ENCODE data around the gene SWAP70. TPM values are rescaled to one million over a fixed set of nuclear protein-coding genes. Genes with fewer than 3 reads are reported as not detected.
A peak's percentile ranks its signal among the peaks of the same experiment; 100 is the strongest.

SWAP70 gene
- total and polyA plus RNA-seq, 2 of the 13 experiments (the other 11 are each of a cell fraction or from before 2014, with no cell fraction given), result 4.6 to 8.7 TPM

DNA sequence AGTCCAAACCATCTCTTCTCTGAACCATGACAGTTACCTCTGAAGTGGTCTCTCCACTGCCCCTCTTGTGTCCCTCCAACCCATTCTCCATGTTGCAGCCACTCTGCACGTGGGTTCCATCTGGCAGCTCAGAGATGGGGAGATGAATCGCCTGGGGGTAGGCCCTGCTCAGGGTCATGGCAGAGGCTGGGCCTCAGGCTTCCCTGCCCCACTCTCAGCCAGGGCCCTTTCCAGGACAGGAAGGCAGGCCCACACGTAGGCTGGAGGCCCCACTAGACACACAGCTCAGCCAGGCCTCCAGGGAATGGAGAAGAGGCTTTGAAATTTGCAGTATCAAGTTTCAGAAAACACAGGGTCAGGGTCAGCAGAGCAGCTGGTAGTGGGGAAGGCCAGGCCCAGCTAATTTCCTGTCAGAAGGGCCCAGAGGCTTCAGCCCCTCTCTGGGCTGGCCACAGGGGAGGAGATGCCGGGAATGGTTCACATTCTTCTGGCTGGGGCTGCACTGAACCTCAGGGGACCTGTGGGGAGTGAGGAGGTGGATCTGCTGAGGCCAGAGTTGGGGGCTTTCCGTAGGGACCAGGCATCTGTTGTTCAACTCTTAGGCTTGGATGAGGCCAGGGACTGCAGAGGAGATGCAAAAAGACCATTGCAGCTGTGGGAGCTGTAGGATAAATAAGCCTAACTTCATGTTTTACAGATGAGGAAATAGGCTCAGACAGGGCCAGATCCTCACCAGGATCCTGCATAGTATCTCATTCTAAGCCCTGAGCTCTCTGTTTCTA lies 101.6 kb downstream of the SWAP70 start (continued):
- TF ChIP-seq ZNF224 (CRISPR knock-in tag; IDR thresholded peaks at IDR 0.05), result peak; percentile 85; the same call in 1 of the 2 replicates
- TF ChIP-seq CCDC6 (CRISPR knock-in tag; IDR thresholded peaks at IDR 0.05), result peak; percentile 85; the same call in 1 of the 2 replicates
- peak; percentile 86 for TF ChIP-seq ZNF430 (CRISPR knock-in tag; IDR thresholded peaks at IDR 0.05)
- TF ChIP-seq, protein P1, sequence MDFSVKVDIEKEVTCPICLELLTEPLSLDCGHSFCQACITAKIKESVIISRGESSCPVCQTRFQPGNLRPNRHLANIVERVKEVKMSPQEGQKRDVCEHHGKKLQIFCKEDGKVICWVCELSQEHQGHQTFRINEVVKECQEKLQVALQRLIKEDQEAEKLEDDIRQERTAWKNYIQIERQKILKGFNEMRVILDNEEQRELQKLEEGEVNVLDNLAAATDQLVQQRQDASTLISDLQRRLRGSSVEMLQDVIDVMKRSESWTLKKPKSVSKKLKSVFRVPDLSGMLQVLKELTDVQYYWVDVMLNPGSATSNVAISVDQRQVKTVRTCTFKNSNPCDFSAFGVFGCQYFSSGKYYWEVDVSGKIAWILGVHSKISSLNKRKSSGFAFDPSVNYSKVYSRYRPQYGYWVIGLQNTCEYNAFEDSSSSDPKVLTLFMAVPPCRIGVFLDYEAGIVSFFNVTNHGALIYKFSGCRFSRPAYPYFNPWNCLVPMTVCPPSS (IDR thresholded peaks at IDR 0.05), result no peak
- TF ChIP-seq ZNF18 (CRISPR knock-in tag; IDR thresholded peaks at IDR 0.05; ENCODE audit: insufficient replicate concordance), result peak; percentile 51
- TF ChIP-seq ZFP41 (CRISPR knock-in tag; IDR thresholded peaks at IDR 0.05; ENCODE audit: borderline replicate concordance), result peak; percentile 55; the same call in 1 of the 2 replicates
- no peak for TF ChIP-seq ATF1 (CRISPR knock-in tag; IDR thresholded peaks at IDR 0.05)
- TF ChIP-seq, protein P2, sequence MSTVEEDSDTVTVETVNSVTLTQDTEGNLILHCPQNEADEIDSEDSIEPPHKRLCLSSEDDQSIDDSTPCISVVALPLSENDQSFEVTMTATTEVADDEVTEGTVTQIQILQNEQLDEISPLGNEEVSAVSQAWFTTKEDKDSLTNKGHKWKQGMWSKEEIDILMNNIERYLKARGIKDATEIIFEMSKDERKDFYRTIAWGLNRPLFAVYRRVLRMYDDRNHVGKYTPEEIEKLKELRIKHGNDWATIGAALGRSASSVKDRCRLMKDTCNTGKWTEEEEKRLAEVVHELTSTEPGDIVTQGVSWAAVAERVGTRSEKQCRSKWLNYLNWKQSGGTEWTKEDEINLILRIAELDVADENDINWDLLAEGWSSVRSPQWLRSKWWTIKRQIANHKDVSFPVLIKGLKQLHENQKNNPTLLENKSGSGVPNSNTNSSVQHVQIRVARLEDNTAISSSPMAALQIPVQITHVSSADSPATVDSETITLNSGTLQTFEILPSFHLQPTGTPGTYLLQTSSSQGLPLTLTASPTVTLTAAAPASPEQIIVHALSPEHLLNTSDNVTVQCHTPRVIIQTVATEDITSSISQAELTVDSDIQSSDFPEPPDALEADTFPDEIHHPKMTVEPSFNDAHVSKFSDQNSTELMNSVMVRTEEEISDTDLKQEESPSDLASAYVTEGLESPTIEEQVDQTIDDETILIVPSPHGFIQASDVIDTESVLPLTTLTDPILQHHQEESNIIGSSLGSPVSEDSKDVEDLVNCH (CRISPR knock-in tag; IDR thresholded peaks at IDR 0.05), result no peak; the same call in 1 of the 2 replicates
- TF ChIP-seq YEATS2 (CRISPR knock-in tag; IDR thresholded peaks at IDR 0.05; ENCODE audit: borderline replicate concordance), result peak; percentile 91; the same call in 1 of the 2 replicates
- no peak for TF ChIP-seq FIP1L1 (IDR thresholded peaks at IDR 0.05; ENCODE audit: borderline replicate concordance, insufficient read depth, low read depth, low read length)
- TF ChIP-seq ZBTB14 (CRISPR knock-in tag; IDR thresholded peaks at IDR 0.05), result no peak
- TF ChIP-seq SAP130 (CRISPR knock-in tag; IDR thresholded peaks at IDR 0.05; ENCODE audit: low read depth), result peak; percentile 93
- peak; percentile 69; the same call in 1 of the 2 replicates for TF ChIP-seq ZNF232 (CRISPR knock-in tag; IDR thresholded peaks at IDR 0.05; ENCODE audit: borderline replicate concordance)
- TF ChIP-seq KLF11 (CRISPR knock-in tag; IDR thresholded peaks at IDR 0.05), result no peak; the same call in 1 of the 2 replicates
- TF ChIP-seq PAWR (CRISPR knock-in tag; IDR thresholded peaks at IDR 0.05; ENCODE audit: borderline replicate concordance), result no peak
- peak; percentile 59; the same call in 1 of the 2 replicates for TF ChIP-seq CBX5 (CRISPR knock-in tag; IDR thresholded peaks at IDR 0.05; ENCODE audit: borderline replicate concordance)
- TF ChIP-seq, protein P3, sequence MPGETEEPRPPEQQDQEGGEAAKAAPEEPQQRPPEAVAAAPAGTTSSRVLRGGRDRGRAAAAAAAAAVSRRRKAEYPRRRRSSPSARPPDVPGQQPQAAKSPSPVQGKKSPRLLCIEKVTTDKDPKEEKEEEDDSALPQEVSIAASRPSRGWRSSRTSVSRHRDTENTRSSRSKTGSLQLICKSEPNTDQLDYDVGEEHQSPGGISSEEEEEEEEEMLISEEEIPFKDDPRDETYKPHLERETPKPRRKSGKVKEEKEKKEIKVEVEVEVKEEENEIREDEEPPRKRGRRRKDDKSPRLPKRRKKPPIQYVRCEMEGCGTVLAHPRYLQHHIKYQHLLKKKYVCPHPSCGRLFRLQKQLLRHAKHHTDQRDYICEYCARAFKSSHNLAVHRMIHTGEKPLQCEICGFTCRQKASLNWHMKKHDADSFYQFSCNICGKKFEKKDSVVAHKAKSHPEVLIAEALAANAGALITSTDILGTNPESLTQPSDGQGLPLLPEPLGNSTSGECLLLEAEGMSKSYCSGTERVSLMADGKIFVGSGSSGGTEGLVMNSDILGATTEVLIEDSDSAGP (CRISPR knock-in tag; IDR thresholded peaks at IDR 0.05; ENCODE audit: borderline replicate concordance), result peak; percentile 85; the same call in 1 of the 2 replicates
- TF ChIP-seq, protein P4, sequence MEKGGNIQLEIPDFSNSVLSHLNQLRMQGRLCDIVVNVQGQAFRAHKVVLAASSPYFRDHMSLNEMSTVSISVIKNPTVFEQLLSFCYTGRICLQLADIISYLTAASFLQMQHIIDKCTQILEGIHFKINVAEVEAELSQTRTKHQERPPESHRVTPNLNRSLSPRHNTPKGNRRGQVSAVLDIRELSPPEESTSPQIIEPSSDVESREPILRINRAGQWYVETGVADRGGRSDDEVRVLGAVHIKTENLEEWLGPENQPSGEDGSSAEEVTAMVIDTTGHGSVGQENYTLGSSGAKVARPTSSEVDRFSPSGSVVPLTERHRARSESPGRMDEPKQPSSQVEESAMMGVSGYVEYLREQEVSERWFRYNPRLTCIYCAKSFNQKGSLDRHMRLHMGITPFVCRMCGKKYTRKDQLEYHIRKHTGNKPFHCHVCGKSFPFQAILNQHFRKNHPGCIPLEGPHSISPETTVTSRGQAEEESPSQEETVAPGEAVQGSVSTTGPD (CRISPR knock-in tag; IDR thresholded peaks at IDR 0.05), result no peak
- no peak for TF ChIP-seq ZNF20 (CRISPR knock-in tag; IDR thresholded peaks at IDR 0.05)
